Spinal cord (tissue), 10 donors: ENCODE measurements around the gene ABLIM3. TPM values are rescaled to one million over a fixed set of nuclear protein-coding genes. Genes with fewer than 3 reads are reported as not detected.

Experiments used
- DNase-seq, 6 donors: peaks; one replicate each; pipeline versions ENCODE4 v3.0.0 to v3.0.0-alpha.2; 2013 to 2015; ENCODE audit warnings: low spot score in 6 of 6, low read depth in 4 of 6
- H3K27ac ChIP-seq: one replicate; pipeline ENCODE4 v1.5.1; 2013; ENCODE audit warnings: low read depth, low read length, control low read depth
- H3K27me3 ChIP-seq: one replicate; pipeline ENCODE4 v1.6.1; 2013; ENCODE audit warnings: low read length; ENCODE audit not compliant: control insufficient read depth, insufficient read depth
- H3K36me3 ChIP-seq: one replicate; pipeline ENCODE4 v1.6.1; 2013; ENCODE audit warnings: low read length; ENCODE audit not compliant: control insufficient read depth, insufficient read depth
- H3K4me1 ChIP-seq: one replicate; pipeline ENCODE4 v1.6.1; 2013; ENCODE audit warnings: low read length; ENCODE audit not compliant: control insufficient read depth, insufficient read depth
- H3K4me3 ChIP-seq: one replicate; pipeline ENCODE4 v1.5.1; 2013; ENCODE audit warnings: low read depth, low read length, control low read depth
- H3K9me3 ChIP-seq: one replicate; pipeline ENCODE4 v1.6.1; 2013; ENCODE audit warnings: low read length; ENCODE audit not compliant: control insufficient read depth, insufficient read depth
- WGBS: methylation state at CpG from one replicate; pipeline ENCODE4 v1.1.5; 2013; ENCODE audit warnings: missing lambda C conversion rate; ENCODE audit not compliant: insufficient coverage; 5-methylcytosine and 5-hydroxymethylcytosine counted together
- polyA plus RNA-seq, 2 donors: library from polyadenylated mRNA; unstranded; fragments of 120-200 nt; gene quantifications; one replicate each; pipeline ENCODE4 v1.2.1, GENCODE V29; 2013; ENCODE audit not compliant: insufficient read length in 2 of 2
- total RNA-seq, 2 donors: library from RNA; depleted of rRNA in 1 of 2; stranded (reverse); fragments of 120-200 nt in 1 of 2; fragments of >200 nt in 1 of 2; gene quantifications; one replicate each; pipeline versions ENCODE4 v1.2.3 to v1.2.4, GENCODE V29; 2013 to 2014
- donor health status: healthy.

ABLIM3 gene
- total and polyA plus RNA-seq, 4 donors, result 32.6 to 94.7 (median 61.3) TPM

DNA sequence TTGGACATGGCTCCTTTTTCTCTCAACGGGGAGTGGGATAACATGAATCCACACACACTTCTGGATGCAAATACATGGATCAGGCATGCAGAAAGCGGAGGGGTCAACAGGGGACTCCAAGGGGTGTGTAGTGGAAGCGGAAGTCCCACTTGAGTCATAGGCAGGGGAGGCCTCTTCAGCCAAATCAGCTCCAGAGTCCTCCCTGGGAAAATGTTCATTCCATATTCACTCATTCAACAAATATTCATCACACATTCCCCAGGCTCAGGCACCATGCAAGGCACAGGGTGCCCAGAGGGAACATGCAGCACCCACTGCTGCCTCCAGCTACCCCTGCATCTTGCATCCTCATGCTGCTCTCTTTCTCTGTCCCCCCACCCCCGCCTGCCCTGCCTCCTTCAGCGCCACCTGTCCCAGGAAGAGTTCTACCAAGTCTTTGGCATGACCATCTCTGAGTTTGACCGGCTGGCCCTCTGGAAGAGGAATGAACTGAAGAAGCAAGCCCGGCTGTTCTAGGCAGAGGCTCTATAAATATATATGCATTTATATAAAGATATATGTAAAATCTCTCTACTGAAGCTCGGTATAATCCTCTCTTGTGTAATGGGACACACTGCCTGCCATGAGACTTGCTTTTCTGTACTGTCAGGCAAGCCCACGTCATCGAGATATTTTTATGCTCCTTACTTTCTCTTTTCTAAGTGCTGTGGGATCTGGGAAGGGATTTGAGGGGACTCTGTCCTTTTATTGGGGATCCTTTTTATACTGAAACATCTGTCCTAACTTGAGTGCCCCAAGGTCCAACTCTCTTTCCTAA is 116.8 kb downstream of the ABLIM3 start:
- DNase-seq, result no peak
- no CpG with 5 or more reads among the region's 10 CpGs for WGBS
- H3K27ac ChIP-seq, result no peak overlapping the region

DNA sequence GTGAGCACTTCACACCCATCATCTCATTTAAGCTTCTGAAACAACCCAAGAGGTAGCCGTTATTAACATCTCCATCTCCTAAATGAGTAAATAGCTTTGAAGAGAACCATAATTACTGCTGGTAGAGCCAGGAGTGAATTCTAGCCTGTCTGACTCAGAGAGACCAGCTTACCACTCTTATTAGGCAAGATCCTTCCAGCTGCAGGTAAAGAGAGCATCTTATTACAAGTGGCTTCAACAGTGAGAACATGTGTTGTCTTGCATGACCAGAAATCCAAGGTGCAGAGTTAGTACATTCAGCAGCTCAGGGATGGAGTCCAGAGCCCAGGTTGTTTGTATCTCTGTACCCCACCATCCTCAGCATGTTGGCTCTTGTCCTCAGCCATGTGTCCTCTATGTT is 119.5 kb downstream of the ABLIM3 start:
- WGBS, result no CpG with 5 or more reads among the region's 1 CpG
- DNase-seq, result no peak

More for the DNA sequence above, 116.8 kb downstream of the ABLIM3 start:
- H3K9me3 ChIP-seq, result no peaks in the 10 kb centered on the region
- peaks cover 3% of the 10 kb centered on the region for H3K36me3 ChIP-seq
- H3K4me1 ChIP-seq, result no peaks in the 10 kb centered on the region
- no peaks in the 10 kb centered on the region for H3K27me3 ChIP-seq
- no peak overlapping the region for H3K4me3 ChIP-seq

DNA sequence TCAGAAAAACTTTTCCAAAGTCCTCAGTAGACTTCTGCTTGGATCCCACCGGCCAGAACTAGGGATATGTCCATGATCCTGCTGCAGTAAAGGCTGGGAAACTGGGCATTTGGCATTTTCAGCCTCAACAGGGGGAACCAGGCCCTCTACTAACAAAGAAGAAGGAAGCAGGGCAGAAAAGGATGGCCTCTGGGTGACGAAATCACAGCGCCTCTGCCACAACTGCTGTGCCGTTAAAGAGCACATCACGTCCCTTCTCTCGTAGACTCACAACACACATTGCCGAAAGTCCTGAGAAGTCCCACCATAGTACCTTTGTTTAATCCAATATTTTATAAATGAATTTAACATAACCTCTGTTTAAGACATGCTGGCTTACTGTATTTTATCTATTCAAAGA is 120.0 kb downstream of the ABLIM3 start:
- Histone ChIP-seq H3K4me3 (no peak overlapping the region), H3K27ac (no peak overlapping the region), H3K4me1 (peaks cover 20% of the 10 kb centered on the region), H3K27me3 (peaks cover 3% of the 10 kb centered on the region), H3K9me3 (no peaks in the 10 kb centered on the region), H3K36me3 (no peaks in the 10 kb centered on the region)
- DNase-seq, result no peak
- WGBS, result no CpG with 5 or more reads among the region's 7 CpGs

More for the DNA sequence above, 119.5 kb downstream of the ABLIM3 start:
- Histone ChIP-seq H3K27me3 (peaks cover 3% of the 10 kb centered on the region), H3K4me3 (no peak overlapping the region), H3K27ac (no peak overlapping the region), H3K9me3 (no peaks in the 10 kb centered on the region), H3K4me1 (peaks cover 15% of the 10 kb centered on the region), H3K36me3 (no peaks in the 10 kb centered on the region)

DNA sequence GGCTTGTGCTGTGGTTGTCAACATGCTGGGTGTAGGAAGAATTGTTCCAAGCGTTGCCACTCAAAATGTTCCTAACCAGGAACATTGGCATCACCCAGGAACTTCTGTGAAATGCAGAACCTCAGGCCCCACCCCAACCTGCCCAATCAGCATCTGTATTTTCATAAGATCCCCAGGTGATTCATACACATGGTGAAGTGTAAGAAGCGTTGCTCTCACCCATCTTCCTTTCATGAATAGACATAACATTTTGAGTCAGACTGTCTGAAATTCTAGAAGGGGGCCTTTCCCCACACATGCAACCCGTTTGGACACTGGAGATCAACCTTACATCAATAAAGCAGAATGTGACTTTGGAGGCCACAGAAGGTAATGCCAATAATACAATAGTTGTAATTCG is 121.0 kb downstream of the ABLIM3 start:
- 79% methylated on average over 2 of the region's 4 CpGs for WGBS

DNA sequence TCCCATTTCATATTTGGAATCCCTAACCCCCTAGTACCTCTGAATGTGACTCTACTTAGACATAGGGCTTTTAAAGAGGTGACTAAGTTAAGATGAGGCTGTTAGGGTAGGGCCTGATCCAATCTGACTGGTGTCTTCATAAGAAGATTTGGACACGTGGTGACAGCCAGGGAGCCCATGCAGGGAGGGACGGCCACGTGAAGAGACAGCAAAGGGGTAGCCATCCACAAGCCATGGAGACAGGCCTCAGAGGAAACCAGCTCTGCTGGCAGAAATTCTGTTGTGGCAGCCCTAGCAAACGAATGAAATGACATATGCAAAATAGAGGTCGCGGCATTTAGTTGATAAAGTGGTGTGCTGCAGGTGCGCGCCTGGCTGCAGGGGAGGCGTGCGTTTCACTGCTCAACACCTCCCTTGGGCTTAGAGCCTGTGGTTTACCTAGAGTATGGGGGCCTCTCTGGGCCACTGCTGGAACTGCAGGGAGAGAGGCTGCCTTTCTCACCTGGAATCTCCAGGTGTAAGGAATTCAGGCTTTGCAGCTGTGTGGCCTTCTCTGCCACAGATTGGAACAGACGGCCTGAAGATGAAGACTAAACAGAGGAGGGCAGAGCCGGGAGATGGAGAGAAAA is 123.3 kb downstream of the ABLIM3 start:
- Histone ChIP-seq H3K4me1 (peaks cover 37% of the 10 kb centered on the region), H3K9me3 (peaks cover 6% of the 10 kb centered on the region), H3K27me3 (peaks cover 3% of the 10 kb centered on the region), H3K36me3 (no peaks in the 10 kb centered on the region), H3K27ac (no peak overlapping the region), H3K4me3 (no peak overlapping the region)
- 22% methylated on average over 11 of the region's 12 CpGs for WGBS
- DNase-seq, result peak in 1 of 6 donors; percentile 84

More for the DNA sequence above, 121.0 kb downstream of the ABLIM3 start:
- H3K36me3 ChIP-seq, result no peaks in the 10 kb centered on the region
- no peak overlapping the region for H3K27ac ChIP-seq
- no peaks in the 10 kb centered on the region for H3K9me3 ChIP-seq
- DNase-seq, result no peak
- H3K4me1 ChIP-seq, result peaks cover 30% of the 10 kb centered on the region
- H3K4me3 ChIP-seq, result no peak overlapping the region
- H3K27me3 ChIP-seq, result peaks cover 3% of the 10 kb centered on the region

DNA sequence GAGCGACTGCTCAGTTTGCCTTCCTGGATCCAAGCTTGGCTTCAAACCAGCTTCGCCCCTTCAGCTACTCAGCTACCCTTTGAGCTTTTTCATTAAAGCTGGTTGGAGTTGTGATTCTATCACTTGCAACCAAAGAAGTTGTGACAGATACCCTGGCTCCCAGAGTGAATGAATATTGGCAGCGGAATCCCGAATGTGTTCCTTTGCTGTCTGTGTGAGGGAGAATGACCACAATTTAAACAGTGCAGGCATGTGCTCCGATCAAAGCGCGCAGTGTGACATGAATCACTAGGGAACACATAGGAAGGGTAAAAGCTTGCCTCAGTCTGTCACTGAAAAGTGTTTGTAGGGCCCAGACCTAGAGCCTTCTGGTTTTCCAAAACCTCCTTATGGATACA is 123.8 kb downstream of the ABLIM3 start:
- no peak overlapping the region for H3K27ac ChIP-seq
- DNase-seq, result peak in 1 of 6 donors; percentile 68

DNA sequence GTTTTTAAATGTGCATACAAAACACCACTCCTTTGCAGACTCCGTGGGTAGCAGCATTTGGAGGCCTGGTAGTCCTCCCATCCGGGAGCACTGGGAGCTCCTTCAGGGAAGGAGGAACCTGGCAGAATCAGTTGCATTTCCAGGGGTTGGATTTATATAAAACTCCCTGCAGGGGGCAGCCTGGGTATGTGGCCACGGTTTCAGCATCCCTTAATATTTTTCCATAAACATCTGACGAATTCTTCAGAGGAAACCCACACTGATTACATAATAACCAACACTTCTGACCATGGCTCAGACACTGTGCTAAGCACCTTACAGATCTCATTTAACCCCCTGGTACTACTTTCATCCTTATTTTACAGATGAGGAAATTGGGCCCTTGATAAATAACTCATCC is 124.3 kb downstream of the ABLIM3 start:
- peak in 2 of 6 donors; percentile 33 to 50 for DNase-seq
- H3K4me3 ChIP-seq, result no peak overlapping the region
- peaks cover 3% of the 10 kb centered on the region for H3K27me3 ChIP-seq
- H3K4me1 ChIP-seq, result peaks cover 37% of the 10 kb centered on the region
- H3K36me3 ChIP-seq, result no peaks in the 10 kb centered on the region
- H3K27ac ChIP-seq, result peak overlapping the region; percentile 90
- WGBS, result 33% methylated on average over 3 of the region's 4 CpGs
- H3K9me3 ChIP-seq, result peaks cover 6% of the 10 kb centered on the region

More for the DNA sequence above, 123.8 kb downstream of the ABLIM3 start:
- WGBS, result 43% methylated on average over 5 of the region's 7 CpGs
- peaks cover 6% of the 10 kb centered on the region for H3K9me3 ChIP-seq
- no peaks in the 10 kb centered on the region for H3K36me3 ChIP-seq
- no peak overlapping the region for H3K4me3 ChIP-seq
- peaks cover 37% of the 10 kb centered on the region for H3K4me1 ChIP-seq
- H3K27me3 ChIP-seq, result peaks cover 3% of the 10 kb centered on the region

DNA sequence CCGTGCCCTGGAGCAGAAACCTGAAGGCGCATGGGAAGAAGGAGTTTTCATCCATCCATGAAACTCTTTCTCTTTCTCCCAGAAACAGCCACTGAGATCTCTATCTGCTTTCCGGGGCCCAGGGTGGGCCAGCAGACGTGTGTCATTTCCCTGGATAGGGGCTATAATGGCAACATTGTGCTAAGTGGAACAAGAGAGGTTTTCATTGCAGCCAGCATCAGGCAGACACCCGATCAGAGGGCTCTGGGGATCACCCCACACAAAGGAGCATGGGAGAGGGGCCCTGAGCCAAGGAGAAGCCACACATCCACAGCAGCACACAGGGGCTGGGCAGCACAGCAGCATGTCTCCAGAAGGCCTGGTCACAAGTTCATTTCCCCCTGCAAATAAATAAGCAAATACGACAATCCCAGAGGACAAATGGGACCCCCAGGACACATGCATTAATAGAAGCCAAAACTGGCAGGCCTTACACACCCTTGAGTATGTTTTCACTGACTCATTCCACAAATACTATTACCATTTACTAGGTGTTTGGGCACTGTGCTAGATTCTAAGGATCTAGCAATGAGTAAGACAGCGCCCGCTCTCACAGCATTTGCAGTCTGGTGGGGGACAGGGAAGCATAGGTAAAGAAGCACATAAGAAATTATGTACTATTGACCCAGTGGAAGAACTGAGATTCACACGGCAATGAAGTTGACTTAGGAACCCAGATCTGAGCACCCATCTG is 126.1 kb downstream of the ABLIM3 start:
- peaks cover 6% of the 10 kb centered on the region for H3K9me3 ChIP-seq
- DNase-seq, result peak in 2 of 6 donors; percentile 47 to 72
- H3K4me1 ChIP-seq, result peaks cover 47% of the 10 kb centered on the region
- no peak overlapping the region for H3K4me3 ChIP-seq
- no peaks in the 10 kb centered on the region for H3K36me3 ChIP-seq
- 53% methylated on average over 3 of the region's 9 CpGs for WGBS
- H3K27me3 ChIP-seq, result peaks cover 13% of the 10 kb centered on the region
- H3K27ac ChIP-seq, result peak overlapping the region; percentile 90

DNA sequence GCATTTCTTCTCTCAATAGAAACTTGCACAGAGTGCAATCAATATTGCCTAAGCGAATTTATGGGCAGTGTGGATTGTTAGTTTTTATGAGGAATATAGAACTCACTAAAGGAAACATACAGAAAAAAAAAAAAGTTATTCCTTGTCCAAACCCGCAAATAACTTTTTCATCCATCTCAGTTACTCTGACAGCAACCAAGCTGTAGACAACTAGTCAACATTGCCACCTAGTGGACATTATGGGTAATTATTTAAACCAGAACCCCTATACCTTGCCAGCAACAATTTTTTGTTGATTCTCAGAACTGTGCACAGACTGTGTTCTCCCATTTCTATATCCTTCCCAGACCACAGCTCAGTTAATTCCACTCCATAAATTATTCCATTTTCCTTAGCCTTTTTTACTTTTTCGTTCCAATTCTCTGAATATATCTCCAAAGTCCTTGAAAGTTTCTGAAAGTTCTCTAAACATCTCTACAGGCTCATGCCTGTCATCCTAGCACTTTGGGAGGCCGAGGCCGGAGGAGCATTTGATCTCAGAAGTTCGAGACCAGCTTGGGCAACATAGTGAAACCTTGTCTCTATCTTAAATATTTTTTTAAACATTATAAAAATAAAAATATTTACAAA is 127.8 kb downstream of the ABLIM3 start:
- Histone ChIP-seq H3K4me1 (peaks cover 56% of the 10 kb centered on the region), H3K27me3 (peaks cover 28% of the 10 kb centered on the region), H3K36me3 (no peaks in the 10 kb centered on the region), H3K4me3 (no peak overlapping the region), H3K27ac (no peak overlapping the region), H3K9me3 (peaks cover 6% of the 10 kb centered on the region)
- peak in 2 of 6 donors; percentile 68 to 78 for DNase-seq
- WGBS, result 20% methylated on average over 1 of the region's 6 CpGs
